ENCODE measurements around the gene INVS.

DNA sequence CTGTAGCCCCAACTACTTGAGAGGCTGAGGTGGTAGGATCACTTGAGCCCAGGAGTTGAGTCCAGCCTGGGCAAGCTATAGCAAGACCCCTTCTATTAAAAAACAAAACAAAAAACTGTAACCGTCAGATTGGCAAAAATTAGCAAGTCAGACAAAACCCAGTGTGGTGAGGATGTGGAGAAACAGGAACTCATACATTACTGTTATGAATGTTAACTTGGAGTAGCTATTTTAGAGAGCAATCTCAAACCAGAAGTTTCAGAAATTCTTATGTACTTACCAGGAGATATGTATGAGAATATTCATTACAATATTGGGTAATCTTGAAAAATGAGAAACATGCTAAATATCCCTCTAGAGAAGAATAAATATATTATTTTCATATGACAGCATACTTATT is 120.3 kb downstream of the INVS start:
- TF ChIP-seq, protein P1, sequence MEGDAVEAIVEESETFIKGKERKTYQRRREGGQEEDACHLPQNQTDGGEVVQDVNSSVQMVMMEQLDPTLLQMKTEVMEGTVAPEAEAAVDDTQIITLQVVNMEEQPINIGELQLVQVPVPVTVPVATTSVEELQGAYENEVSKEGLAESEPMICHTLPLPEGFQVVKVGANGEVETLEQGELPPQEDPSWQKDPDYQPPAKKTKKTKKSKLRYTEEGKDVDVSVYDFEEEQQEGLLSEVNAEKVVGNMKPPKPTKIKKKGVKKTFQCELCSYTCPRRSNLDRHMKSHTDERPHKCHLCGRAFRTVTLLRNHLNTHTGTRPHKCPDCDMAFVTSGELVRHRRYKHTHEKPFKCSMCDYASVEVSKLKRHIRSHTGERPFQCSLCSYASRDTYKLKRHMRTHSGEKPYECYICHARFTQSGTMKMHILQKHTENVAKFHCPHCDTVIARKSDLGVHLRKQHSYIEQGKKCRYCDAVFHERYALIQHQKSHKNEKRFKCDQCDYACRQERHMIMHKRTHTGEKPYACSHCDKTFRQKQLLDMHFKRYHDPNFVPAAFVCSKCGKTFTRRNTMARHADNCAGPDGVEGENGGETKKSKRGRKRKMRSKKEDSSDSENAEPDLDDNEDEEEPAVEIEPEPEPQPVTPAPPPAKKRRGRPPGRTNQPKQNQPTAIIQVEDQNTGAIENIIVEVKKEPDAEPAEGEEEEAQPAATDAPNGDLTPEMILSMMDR (IDR thresholded peaks at IDR 0.05): no peak
- no peak for TF ChIP-seq POLR2A (IDR thresholded peaks at IDR 0.05)
